ENCODE measurements around the gene NUBP1. TPM values are rescaled to one million over a fixed set of nuclear protein-coding genes. Genes with fewer than 3 reads are reported as not detected.

Gene NUBP1
- total RNA-seq: 13.0 and 17.7 TPM in 2 replicates

- peak; percentile 99 for DNase-seq (ENCODE audit: low read depth)
- peak within 1 kb of the TSS; percentile 74 for H3K4me3 ChIP-seq (ENCODE audit: low read depth, low read length)
- no peak for TF ChIP-seq CTCF (IDR thresholded peaks at IDR 0.05; ENCODE audit: insufficient read depth, low read depth, low read length)
These were observed at the start of gene NUBP1 for GRCh38 chr16:10743610-10744369. Gene NUBP1 (plus strand): TSS chr16:10743842. CDS start chr16:10743864, 22 bp downstream.

- H3K4me3 ChIP-seq (ENCODE audit: low read depth, low read length): no peak overlapping the region
- TF ChIP-seq CTCF (IDR thresholded peaks at IDR 0.05; ENCODE audit: insufficient read depth, low read depth, low read length): no peak
- DNase-seq (ENCODE audit: low read depth): no peak
These were observed 49.8 kb upstream of the NUBP1 start for GRCh38 chr16:10693889-10694288.

- DNase-seq (ENCODE audit: low read depth): no peak
- H3K4me3 ChIP-seq (ENCODE audit: low read depth, low read length): no peak overlapping the region
- TF ChIP-seq CTCF (IDR thresholded peaks at IDR 0.05; ENCODE audit: insufficient read depth, low read depth, low read length): no peak
These were observed 49.3 kb upstream of the NUBP1 start for GRCh38 chr16:10694306-10694705.

- TF ChIP-seq CTCF (IDR thresholded peaks at IDR 0.05; ENCODE audit: insufficient read depth, low read depth, low read length): no peak
- no peak within 1 kb of the TSS for H3K4me3 ChIP-seq (ENCODE audit: low read depth, low read length)
- DNase-seq (ENCODE audit: low read depth): no peak
These were observed 48.8 kb upstream of the NUBP1 start, which contains the start of gene TEKT5 for GRCh38 chr16:10694830-10695229. Gene TEKT5 (minus strand): TSS chr16:10694930. CDS start chr16:10694873, 57 bp downstream.

- H3K4me3 ChIP-seq (ENCODE audit: low read depth, low read length): no peak overlapping the region
- no peak for DNase-seq (ENCODE audit: low read depth)
- no peak for TF ChIP-seq CTCF (IDR thresholded peaks at IDR 0.05; ENCODE audit: insufficient read depth, low read depth, low read length)
These were observed 43.9 kb upstream of the NUBP1 start for GRCh38 chr16:10699756-10700155.

- TF ChIP-seq CTCF (IDR thresholded peaks at IDR 0.05; ENCODE audit: insufficient read depth, low read depth, low read length): no peak
- no peak for DNase-seq (ENCODE audit: low read depth)
- H3K4me3 ChIP-seq (ENCODE audit: low read depth, low read length): no peak overlapping the region
These were observed 34.7 kb upstream of the NUBP1 start for GRCh38 chr16:10708969-10709368.

Measured in fibroblast of villous mesenchyme (primary cell).